Stimulated activated CD4-positive, alpha-beta T cell treated with anti-CD3 and anti-CD28 coated beads, Interleukin-15, amount 100 ng/mL, for 24 hours (primary cell): ENCODE measurements around the gene CUEDC2.
A peak's percentile ranks its signal among the peaks of the same experiment; 100 is the strongest.

Source experiments
- DNase-seq: peaks from one replicate; pipeline ENCODE4 v3.0.0-alpha.2; 2020

The CUEDC2 gene

DNA sequence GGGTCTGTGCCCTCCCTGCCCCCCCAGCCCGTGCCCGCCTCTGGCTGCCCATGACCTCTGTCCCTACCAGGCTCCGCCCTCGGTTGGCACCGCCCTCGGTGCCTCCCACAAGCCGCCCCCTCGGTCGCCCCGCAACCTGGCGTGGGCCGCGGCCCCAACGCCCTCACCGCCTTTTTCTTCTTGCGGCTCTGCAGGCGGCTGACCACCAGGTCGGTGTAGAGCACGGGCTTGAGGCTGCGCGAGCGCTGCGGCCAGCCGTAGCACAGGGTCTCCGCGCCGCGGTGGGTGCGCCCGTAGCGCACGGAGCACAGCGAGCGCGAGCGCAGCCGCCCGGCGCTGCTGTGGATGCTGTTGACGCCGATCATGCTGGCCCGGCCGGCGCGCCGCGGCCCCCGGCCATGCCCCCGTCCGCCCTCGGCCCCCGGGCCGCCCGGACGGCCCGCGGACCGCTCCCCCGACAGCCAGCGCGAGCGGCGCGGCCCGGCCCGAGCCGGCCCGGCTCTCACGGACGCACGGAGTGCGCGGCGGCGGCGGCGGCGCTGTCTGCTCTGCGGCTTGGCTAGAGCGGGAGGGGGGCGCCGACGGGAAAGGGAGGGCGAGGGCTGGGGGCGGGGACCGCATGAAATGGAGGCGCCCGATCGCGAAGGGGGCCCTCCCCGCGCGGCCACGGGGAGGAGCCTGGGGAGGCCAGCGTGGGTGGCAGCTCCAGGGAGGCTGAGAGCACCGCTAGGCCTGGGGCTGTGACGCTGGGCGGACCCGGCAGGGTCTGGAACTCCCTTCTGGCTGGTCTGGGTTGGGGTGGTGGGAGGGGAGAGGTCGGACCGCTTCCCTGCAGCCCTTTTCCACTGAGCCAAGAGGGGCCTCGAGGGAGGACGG lies 23.4 kb downstream of the CUEDC2 start:
- peak; percentile 89 for DNase-seq

DNA sequence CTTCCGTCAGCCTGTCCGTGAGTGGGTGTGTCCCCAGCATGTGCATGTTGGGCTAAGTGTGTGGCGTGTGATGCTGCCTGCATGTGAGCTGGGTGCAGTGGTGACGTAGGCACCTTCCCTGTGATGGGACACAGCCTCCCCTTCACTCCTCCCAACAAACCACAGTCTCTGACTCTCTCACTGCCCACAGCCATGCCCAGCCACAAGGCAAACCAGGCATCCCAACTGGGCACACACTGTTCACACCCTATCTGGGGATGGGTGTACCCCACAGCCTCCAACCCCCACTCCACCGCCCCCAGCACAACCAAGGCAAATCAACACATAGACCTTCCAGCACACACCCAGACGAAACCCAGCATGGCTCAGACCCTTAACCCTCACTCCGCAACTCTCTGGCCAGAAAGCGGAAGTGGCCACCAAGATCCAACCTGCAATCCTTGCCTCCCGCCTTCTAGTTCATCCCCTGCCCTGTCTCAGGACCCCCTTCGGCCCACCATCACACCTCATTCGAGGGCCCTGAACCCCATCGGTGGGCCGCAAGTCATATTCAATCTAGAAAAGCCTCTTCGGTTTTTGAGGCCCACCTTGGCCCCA lies 24.1 kb downstream of the CUEDC2 start:
- DNase-seq, result no peak

DNA sequence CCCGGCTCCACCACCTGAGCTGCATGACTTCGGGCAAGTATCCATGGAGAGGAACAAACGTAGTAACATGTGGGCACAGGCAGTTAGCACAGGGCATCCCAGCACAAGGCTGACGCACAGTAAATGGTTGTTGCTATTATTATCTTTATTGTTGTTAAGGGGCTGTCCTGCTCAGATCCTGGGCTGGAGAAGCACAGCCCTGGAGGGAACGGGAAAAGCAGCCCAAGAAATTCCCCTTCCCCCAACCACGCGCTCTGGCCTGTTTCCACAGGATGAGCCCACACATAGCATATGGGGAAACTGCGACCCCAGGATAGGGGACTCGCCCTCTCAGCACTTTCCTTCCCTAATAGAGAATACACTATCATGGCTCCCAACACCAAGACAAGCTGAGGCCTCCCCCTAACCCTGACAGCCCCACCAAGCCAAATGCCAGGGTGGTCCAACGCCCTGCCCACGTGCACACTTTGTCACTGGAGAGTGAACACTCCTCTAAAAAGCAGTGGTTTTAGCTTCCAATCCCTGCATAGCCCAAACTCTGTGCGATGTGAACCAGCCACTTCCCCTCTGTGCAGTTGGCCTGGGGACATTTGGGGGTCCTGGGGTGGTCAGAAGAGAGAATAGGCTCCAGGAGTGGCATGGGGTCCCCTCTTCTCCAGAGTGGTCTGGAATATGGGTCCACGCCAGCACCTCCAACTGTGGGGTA lies 24.8 kb downstream of the CUEDC2 start:
- no peak for DNase-seq

DNA sequence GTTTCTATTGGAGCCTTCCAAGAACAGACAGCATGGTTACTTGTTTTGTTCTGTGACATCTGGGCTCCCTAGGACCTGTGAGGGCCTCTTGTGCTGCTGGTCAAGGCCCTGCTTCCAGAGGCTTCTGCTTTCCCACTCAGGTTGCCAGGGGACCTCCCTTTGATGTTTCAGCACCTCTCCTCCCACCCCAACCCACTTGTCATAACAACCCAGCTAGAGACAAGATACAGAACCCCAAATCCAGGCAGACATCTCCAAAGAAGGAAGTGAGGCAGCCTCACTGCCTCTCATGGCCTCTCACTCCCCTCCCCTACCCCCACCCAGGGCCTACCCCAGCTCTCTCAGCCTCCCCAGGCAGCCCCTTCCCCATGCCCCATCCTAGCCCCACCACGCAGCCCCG lies 25.6 kb downstream of the CUEDC2 start:
- no peak for DNase-seq

DNA sequence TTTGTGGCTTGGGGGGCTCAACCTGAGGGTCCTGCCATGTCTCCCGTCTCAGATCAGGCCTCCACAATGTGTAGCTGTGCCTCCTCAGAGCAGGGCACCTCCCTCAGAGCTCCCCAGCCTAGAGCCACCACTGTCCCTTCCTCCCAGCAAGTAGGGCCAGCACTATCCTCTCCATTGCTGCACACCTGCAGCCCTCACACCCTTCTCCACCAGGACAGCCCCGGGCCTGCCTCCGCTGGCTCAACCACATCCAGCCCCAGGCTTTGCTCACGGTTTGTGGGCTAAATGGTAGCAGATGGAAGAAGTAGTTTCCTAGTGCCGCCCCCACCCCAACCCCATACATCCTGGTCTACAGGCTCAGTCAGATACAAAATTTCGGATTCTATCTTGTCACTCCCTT lies 26.7 kb downstream of the CUEDC2 start:
- DNase-seq, result no peak

DNA sequence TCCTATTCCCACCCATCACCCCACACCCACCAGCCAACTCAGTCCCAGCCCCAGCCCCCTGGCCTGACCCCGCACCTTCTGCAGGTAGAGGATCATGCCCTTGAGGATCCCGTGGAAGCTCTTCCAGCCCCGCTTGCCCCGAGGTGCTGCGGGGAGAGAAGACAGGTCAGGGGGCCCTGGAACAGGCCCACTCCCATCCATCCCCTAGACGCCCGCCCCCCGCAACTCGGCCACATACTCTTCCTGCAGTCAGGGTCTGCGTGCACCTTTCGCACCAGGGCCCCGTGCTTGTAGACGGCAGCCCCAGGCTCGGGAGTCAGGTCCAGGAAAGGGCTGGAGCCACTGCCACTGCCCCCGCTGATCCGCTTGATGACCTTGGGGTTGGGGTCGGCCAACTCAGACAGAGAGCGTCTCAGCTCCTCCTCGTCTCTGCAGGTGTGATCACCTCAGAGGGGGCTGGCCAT lies 27.2 kb downstream of the CUEDC2 start:
- no peak for DNase-seq

DNA sequence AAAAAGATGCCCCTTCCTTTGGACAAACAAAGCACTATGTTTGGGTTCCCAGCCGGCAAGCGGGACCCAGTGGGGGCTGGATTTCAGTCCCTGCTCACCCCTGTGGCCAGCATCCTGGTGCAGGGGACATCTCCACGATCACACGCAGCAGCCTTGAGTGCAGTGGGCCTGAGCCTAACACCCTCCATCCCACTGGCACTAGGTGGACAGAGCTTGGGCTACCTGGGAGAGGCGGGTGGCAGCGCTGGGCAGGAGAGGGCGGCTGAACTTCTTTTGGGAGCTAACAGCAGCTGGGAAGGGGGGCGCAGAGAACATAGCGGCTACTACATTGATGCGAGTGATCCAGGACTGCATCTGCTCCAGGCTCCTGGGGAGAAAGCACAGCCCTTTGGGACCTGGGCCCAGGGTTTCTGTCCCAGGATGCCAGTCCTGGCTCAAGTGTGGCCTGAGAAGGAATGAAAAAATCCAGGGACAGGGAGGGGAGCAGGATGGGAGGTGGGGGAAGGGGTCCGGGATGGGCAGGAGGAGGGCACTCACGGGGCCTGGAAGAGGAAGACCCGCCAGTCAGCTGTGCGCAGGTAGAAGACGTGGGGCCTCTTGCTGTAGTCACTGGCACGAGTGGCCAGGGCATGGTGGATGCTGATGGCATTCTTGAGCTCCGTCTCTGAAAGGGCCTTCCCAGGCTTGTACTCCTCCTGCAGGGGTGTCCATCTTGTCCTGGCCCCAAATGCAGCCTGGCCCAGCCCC lies 27.8 kb downstream of the CUEDC2 start:
- DNase-seq, result no peak

DNA sequence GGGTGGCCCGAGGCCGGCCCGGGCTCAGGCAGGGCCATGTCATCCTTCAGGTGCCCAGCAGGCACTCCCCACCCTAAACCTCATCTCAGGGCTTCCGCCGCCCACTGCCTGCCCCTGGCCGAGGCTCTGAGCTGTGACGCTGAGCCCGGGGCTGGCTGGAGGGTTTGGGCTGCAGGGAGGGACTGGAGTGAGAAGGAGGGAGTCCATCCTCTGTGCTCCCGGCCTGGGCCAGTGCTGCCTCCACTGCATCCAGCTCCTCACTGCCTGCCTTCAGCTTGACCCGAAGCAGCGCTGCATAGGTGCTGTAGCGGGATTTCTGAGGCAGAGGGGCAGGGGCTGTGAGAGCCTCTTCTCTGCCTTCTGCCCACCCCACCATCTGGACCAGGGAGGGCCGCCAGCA lies 29.3 kb downstream of the CUEDC2 start:
- no peak for DNase-seq

DNA sequence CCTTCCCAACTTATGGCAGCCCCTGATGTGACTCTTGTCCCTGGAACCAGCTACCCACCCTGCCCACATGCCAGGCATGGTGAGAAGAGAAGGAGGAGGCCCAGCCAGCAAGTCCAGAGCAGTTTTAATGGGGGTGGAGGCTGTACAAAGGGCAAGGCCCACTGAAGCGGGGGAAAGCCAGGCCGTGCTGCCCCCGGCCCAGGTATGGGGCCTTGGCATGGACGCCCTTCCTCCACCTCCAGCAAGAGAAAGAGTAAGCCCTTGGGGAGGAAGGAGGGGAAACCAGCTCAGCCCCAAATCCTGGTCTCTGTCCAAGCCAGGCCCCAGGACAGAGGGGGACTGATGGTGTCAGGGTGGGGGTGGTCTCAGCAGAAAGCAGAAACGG lies 29.9 kb downstream of the CUEDC2 start:
- no peak for DNase-seq

DNA sequence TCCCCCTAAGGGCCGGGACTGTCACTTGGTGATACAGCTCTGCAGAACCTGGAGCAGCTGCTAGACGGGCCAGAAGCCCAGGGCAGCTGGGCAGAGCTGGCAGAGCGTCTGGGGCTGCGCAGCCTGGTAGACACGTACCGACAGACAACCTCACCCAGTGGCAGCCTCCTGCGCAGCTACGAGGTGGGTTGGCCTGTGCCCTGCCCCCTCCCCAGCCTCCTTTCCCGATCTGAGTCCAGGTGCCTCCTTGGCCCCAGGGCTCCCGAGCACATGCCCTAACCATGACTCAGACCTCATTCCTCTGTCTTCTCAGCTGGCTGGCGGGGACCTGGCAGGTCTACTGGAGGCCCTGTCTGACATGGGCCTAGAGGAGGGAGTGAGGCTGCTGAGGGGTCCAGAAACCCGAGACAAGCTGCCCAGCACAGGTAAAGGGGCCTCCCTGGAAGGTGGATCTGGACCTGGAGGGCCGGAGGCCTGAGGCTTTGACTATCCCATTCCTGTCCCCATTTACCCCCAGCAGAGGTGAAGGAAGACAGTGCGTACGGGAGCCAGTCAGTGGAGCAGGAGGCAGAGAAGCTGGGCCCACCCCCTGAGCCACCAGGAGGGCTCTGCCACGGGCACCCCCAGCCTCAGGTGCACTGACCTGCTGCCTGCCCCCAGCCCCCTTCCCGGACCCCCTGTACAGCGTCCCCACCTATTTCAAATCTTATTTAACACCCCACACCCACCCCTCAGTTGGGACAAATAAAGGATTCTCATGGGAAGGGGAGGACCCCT lies 30.5 kb downstream of the CUEDC2 start:
- DNase-seq, result no peak

DNA sequence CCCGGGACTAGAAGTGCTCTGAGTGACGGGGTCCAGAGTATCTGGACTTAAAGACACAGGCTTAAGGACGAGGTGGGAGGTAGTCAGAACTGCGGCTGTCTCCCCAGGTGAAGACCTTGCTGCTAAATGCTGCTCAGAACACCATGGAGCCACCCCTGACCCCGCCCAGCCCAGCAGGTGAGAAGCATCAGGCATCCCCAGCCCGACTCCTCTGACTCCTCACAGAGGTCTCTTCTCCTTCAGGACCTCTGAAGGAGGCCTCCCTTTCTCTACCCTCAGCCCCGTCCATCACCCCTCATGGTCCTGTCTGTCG lies 31.1 kb downstream of the CUEDC2 start:
- no peak for DNase-seq

DNA sequence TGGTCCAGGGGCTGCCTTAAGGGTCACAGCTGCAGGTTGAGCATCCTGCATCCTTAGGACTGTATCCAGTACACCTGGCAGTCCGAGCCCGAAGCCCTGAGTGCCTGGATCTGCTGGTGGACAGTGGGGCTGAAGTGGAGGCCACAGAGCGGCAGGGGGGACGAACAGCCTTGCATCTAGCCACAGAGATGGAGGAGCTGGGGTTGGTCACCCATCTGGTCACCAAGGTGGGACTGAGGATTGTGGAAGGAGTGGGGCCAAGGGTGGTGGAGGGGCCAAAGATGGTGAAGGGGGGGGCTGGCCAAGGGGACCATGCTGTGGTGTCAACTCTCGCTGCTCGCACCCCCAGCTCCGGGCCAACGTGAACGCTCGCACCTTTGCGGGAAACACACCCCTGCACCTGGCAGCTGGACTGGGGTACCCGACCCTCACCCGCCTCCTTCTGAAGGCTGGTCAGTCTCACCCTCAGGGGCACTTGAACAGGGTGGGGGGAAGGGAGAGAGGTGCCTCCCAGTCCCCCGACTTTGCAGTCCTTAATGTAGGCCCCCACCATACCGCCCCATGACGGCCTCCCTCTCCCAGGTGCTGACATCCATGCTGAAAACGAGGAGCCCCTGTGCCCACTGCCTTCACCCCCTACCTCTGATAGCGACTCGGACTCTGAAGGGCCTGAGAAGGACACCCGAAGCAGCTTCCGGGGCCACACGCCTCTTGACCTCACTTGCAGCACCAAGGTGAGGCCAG lies 31.6 kb downstream of the CUEDC2 start:
- no peak for DNase-seq

DNA sequence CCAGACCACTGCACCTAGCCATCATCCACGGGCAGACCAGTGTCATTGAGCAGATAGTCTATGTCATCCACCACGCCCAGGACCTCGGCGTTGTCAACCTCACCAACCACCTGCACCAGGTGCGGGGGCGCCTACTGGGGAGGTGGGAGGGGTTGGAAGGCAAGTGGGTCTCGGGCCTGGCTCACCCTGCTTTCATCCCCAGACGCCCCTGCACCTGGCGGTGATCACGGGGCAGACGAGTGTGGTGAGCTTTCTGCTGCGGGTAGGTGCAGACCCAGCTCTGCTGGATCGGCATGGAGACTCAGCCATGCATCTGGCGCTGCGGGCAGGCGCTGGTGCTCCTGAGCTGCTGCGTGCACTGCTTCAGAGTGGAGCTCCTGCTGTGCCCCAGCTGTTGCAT lies 32.3 kb downstream of the CUEDC2 start:
- DNase-seq, result no peak

DNA sequence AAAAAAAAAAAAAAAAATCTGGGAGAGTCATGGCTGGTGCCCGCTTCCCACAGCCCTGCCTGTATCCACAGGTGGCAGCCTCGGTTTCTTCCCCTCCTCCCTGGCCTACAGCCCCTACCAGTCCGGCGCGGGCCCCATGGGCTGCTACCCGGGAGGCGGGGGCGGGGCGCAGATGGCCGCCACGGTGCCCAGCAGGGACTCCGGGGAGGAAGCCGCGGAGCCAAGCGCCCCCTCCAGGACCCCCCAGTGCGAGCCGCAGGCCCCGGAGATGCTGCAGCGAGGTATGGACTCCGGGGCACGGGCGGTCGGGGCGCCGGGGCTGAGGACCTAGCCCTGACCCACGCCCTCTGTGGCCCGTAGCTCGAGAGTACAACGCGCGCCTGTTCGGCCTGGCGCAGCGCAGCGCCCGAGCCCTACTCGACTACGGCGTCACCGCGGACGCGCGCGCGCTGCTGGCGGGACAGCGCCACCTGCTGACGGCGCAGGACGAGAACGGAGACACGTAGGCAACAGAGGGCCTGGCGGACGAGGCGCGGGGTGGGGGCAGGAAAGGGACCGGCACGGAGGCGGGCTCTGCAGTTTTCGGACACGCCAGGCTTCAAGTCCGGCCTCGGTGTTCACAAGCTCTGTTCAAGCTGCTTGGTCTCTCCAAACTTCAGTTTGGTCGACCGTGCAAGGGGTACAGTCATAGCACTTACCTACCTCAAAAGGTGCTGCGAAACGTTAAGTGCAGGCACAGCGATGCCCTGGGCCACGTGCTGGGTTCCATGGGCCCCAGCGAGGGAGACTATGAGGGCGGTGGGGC lies 33.0 kb downstream of the CUEDC2 start:
- peak; percentile 91 for DNase-seq

DNA sequence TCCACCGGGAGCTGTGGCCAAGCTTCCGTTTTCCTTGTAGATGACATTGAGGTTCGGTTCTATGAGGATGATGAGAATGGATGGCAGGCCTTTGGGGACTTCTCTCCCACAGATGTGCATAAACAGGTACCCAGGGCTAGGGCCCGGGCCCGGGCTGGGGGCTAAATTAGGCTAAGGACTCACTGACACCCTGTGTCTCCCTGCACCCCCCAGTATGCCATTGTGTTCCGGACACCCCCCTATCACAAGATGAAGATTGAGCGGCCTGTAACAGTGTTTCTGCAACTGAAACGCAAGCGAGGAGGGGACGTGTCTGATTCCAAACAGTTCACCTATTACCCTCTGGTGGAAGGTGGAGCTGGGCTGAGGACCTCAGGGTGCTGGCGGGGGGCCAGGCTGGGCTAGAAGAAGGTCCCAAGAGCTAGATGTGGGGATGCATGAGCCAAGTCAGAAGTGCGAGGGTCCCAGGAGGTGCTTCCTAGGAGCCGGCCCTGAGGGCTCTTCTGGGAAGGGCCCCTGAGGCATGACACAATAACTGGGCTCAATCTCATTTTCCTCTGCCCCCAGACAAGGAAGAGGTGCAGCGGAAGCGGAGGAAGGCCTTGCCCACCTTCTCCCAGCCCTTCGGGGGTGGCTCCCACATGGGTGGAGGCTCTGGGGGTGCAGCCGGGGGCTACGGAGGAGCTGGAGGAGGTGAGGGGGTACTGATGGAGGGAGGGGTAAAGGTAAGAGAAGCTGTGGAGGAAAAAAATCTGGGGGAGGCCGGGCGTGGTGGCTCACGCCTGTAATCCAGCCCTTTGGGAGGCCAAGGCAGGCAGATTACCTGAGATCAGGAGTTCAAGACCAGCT lies 34.0 kb downstream of the CUEDC2 start:
- DNase-seq, result no peak

DNA sequence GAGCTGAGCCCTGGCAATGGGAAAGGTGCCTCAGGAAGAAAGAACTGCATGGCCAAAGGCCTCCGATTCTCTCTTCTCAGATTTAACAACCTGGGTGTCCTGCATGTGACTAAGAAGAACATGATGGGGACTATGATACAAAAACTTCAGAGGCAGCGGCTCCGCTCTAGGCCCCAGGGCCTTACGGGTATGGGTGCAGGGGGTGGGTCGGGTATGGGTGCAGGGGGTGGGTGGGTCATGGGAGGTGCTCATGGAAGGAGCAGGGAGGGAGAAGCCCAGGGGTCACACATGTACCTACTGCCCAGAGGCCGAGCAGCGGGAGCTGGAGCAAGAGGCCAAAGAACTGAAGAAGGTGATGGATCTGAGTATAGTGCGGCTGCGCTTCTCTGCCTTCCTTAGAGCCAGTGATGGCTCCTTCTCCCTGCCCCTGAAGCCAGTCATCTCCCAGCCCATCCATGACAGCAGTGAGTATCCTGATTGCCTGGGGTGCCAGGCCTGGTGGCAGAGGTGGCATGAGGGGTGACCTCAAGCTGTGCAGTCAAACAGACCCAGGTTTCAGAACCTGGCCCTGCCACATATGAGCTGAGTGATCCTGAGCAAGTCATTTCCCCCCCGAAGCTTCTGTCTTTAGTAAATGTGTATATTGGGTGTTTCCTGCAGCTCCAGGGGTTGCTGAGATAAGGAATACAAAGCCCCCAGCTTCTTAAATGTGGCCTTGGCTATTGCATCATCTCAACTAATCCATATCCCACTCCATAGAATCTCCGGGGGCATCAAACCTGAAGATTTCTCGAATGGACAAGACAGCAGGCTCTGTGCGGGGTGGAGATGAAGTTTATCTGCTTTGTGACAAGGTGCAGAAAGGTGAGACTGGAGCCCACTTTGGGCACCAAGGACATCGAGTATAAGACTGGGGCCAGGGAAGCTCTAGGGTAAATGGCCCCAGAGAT lies 34.9 kb downstream of the CUEDC2 start:
- DNase-seq, result no peak

DNA sequence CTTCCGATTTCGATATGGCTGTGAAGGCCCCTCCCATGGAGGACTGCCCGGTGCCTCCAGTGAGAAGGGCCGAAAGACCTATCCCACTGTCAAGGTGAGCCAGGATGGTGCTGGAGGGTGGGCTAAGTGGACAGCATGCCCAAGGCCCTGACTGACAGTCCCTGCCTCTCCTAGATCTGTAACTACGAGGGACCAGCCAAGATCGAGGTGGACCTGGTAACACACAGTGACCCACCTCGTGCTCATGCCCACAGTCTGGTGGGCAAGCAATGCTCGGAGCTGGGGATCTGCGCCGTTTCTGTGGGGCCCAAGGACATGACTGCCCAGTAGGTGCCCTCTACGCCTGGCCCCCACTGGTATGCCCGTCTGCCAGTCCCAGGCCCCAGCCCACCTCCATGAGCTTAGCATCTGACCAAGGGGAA lies 35.6 kb downstream of the CUEDC2 start:
- no peak for DNase-seq

DNA sequence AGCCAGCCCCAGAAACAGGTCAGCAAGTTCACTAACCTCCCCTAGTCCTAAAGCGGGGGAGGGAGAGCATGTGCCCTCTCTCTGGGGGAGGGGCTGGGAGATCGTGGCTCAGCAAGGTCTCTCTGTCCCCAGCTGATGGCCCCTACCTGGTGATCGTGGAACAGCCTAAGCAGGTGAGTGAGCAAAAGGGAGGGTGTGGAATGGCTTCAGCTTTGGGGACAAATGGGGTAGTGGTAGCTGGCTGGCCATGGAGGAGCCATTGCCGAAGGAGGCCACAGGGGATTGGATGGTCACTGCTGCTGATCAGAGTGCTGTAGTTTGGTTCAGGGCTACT lies 36.1 kb downstream of the CUEDC2 start:
- no peak for DNase-seq
